SK-N-MC (cell line): ENCODE measurements around the gene GTPBP4.

Experiments used
- DNase-seq: peaks from one replicate; pipeline ENCODE4 v3.0.0-alpha.2; 2011; ENCODE audit warnings: low read depth, low spot score
- H3K27ac ChIP-seq: fragments of 200-600 bp; sonication (generic); 2 replicates; pipeline ENCODE4 v1.5.1; 2016; ENCODE audit warnings: mixed run types
- H3K36me3 ChIP-seq: fragments of 200-600 bp; sonication (generic); 2 replicates; pipeline ENCODE4 v1.6.1; 2017; ENCODE audit warnings: antibody characterized with exemption, low read length, mixed read lengths; ENCODE audit not compliant: insufficient read depth
- H3K4me3 ChIP-seq: fragments of 200-600 bp; sonication (generic); 2 replicates; pipeline ENCODE4 v1.5.1; 2016
- H3K9ac ChIP-seq: fragments of 200-600 bp; sonication (generic); 2 replicates; pipeline ENCODE4 v1.8.0; 2017; ENCODE audit warnings: mixed run types, mixed read lengths; ENCODE audit not compliant: insufficient read length
- H3K9me3 ChIP-seq: fragments of 200-600 bp; sonication (generic); 2 replicates; pipeline ENCODE4 v1.6.1; 2017; ENCODE audit warnings: low read depth, mild to moderate bottlenecking, antibody characterized with exemption, low read length, moderate library complexity, mixed read lengths
- EZH2 ChIP-seq: fragments of 200-600 bp; sonication (generic); IDR thresholded peaks from one replicate; pipeline ENCODE4 v1.6.1; 2017; ENCODE audit warnings: antibody characterized with exemption
- FOXP2 ChIP-seq: optimal IDR thresholded peaks from 2 replicates; pipeline ENCODE3; 2011; ENCODE audit warnings: mild to moderate bottlenecking, moderate library complexity; ENCODE audit not compliant: insufficient read depth; ENCODE audit errors: extremely low read length, control extremely low read depth
- POLR2AphosphoS5 ChIP-seq: IDR thresholded peaks from 2 replicates; pipeline ENCODE4 v1.6.1; 2012; ENCODE audit warnings: mild to moderate bottlenecking, low read depth, low read length, borderline replicate concordance

Gene GTPBP4

DNA sequence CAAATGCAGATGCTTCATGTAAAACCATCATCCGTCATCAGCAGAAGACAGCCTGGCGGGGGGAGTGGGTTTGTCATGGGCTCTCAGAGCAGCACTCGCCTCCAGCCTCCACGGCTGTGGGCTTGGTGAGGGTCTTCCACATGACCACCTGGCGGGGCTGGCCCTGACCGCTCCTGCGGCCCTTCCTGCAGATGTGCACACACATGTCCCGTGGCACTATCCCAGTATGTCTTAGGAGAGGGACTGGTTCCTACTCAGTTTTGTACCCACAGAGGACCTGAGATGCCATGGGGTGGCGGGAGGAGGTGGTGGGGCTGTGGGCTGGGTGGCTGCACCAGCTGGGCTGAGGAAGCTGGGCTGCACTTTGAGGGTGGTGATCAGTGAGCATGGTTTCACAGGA lies 32.7 kb downstream of the GTPBP4 start:
- no peak for DNase-seq
- TF ChIP-seq FOXP2 (no peak), EZH2 (no peak), POLR2AphosphoS5 (no peak)
- peaks cover 26% of the 10 kb centered on the region; the same call in 1 of the 2 replicates for H3K36me3 ChIP-seq

DNA sequence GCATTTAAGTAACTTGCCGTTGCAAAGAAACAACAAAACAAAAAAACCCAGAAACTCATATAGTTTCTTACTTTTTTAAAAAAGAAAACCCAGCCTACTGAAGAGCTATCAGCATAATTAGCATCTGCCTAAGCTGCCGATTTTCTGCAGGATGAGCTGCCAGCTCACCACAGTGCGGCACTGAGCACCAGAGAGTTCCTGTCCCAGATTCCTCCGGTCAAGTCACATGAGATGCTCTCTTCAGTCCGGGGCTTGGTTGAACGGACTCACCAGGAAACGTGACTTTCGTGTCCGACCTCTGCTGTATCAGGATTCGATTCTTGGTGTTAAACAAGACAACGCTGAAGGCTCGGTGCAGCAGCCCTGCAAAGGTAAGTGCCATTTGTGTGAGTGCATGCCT lies 34.2 kb downstream of the GTPBP4 start:
- Histone ChIP-seq H3K9me3 (no peaks in the 10 kb centered on the region), H3K36me3 (peaks cover 14% of the 10 kb centered on the region; the same call in 1 of the 2 replicates), H3K9ac (no peak overlapping the region), H3K4me3 (no peak overlapping the region), H3K27ac (no peak overlapping the region)
- DNase-seq = no peak
- TF ChIP-seq FOXP2 = no peak
- no peak for TF ChIP-seq EZH2
- TF ChIP-seq POLR2AphosphoS5 = no peak

More for the DNA sequence above, 32.7 kb downstream of the GTPBP4 start:
- Histone ChIP-seq H3K9ac (no peak overlapping the region), H3K9me3 (no peaks in the 10 kb centered on the region), H3K27ac (no peak overlapping the region), H3K4me3 (no peak overlapping the region)

- no peak overlapping the region for H3K4me3 ChIP-seq
- peaks cover 4% of the 10 kb centered on the region; the same call in 1 of the 2 replicates for H3K36me3 ChIP-seq
- TF ChIP-seq POLR2AphosphoS5 (no peak), FOXP2 (no peak), EZH2 (no peak)
- H3K27ac ChIP-seq = no peak overlapping the region
- no peak for DNase-seq
- no peak overlapping the region for H3K9ac ChIP-seq
- H3K9me3 ChIP-seq = no peaks in the 10 kb centered on the region
Measured at GRCh38 chr10:1024103-1024502, 35.9 kb downstream of the GTPBP4 start.

DNA sequence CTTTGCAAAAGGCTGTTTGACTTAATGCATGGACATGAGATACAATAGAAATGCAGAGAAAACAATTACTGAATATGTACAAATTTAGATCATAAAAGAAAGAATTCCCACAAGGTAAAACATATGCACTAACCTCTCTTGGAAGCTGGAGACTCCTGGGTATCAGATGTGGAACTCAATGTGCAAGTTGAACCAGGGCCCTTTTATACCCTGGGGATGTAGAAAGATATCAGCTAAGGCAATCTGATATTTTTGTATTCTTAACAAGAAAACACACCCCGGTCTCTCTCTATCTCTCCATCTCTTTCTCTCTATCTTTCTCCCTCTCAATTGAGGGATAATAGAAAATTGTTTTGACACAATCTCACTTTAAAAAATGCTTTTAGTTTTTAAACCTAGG lies 37.4 kb downstream of the GTPBP4 start, which contains the start of gene IDI2:
Gene IDI2 (minus strand): TSS at position 177 of the 400 bp plus-strand sequence. CDS start 1,136 bp downstream, outside the sequence.
- Histone ChIP-seq H3K27ac (no peak within 1 kb of the TSS), H3K4me3 (no peak within 1 kb of the TSS), H3K9me3 (no peaks in the 10 kb centered on the region), H3K9ac (no peak within 1 kb of the TSS), H3K36me3 (no peaks in the 10 kb centered on the region)
- no peak for DNase-seq
- TF ChIP-seq EZH2 (no peak), POLR2AphosphoS5 (no peak)

GRCh38 chr10:1026578-1026977 lies 38.3 kb downstream of the GTPBP4 start:
- Histone ChIP-seq H3K9me3 (no peaks in the 10 kb centered on the region), H3K4me3 (no peak overlapping the region), H3K36me3 (no peaks in the 10 kb centered on the region), H3K27ac (no peak overlapping the region), H3K9ac (no peak overlapping the region)
- DNase-seq = no peak
- TF ChIP-seq POLR2AphosphoS5 (no peak), EZH2 (no peak), FOXP2 (no peak)

DNA sequence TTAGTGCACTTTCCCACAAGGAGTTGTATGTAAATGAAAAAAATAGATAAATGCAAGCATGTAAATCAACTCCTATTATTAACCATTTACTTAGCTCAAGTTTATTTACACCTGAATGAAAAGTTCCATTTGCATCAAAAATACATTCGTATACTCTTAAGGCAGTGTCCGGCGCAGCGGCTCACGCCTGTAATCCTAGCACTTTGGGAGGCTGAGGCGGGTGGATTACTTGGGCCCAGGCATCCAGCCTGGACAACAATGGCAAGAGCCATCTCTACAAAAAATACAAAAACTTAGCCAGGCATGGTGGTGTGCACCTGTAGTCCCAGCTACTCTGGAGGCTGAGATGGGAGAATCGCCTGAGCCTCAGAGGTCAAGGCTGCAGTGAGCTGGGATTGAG lies 41.6 kb downstream of the GTPBP4 start:
- DNase-seq = no peak
- Histone ChIP-seq H3K27ac (no peak overlapping the region), H3K9ac (no peak overlapping the region), H3K36me3 (no peaks in the 10 kb centered on the region), H3K9me3 (no peaks in the 10 kb centered on the region), H3K4me3 (no peak overlapping the region)
- no peak for TF ChIP-seq POLR2AphosphoS5
- TF ChIP-seq EZH2 = no peak
- TF ChIP-seq FOXP2 = no peak

DNA sequence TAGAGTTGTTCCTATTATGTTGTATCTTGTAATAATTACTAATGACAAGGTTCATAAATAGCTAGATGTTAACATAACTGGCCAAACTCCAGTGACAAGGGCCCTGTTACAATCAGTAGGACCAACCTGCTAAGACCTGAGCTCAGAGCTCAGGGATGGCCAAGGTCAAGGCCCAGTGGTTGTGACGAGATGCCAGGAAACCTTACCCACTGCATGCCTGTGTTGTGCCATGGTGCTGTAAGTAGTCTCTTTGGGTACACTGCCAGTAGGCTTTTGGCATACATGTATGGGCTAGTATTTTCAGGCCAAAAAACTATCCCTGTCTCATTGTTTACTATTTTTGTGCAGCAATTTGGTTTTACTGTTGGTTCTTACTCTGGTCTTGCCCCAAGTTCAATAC lies 45.4 kb downstream of the GTPBP4 start:
- DNase-seq = no peak
- no peaks in the 10 kb centered on the region for H3K36me3 ChIP-seq
- H3K4me3 ChIP-seq = no peak overlapping the region
- no peaks in the 10 kb centered on the region for H3K9me3 ChIP-seq
- H3K27ac ChIP-seq = no peak overlapping the region
- no peak overlapping the region for H3K9ac ChIP-seq
- no peak for TF ChIP-seq FOXP2
- TF ChIP-seq POLR2AphosphoS5 = no peak
- TF ChIP-seq EZH2 = no peak

- peaks cover 4% of the 10 kb centered on the region; the same call in 1 of the 2 replicates for H3K36me3 ChIP-seq
- no peak overlapping the region for H3K4me3 ChIP-seq
- H3K27ac ChIP-seq = no peak overlapping the region
- TF ChIP-seq EZH2 (no peak), FOXP2 (no peak), POLR2AphosphoS5 (no peak)
- no peak for DNase-seq
- H3K9me3 ChIP-seq = no peaks in the 10 kb centered on the region
- H3K9ac ChIP-seq = no peak overlapping the region
Measured at GRCh38 chr10:1034758-1035157, 46.5 kb downstream of the GTPBP4 start.

GRCh38 chr10:1035201-1035600 lies 47.0 kb downstream of the GTPBP4 start:
- Histone ChIP-seq H3K27ac (no peak overlapping the region), H3K36me3 (peaks cover 8% of the 10 kb centered on the region), H3K9ac (no peak overlapping the region), H3K4me3 (no peak overlapping the region), H3K9me3 (no peaks in the 10 kb centered on the region)
- TF ChIP-seq FOXP2 (no peak), EZH2 (no peak), POLR2AphosphoS5 (no peak)
- DNase-seq = no peak

DNA sequence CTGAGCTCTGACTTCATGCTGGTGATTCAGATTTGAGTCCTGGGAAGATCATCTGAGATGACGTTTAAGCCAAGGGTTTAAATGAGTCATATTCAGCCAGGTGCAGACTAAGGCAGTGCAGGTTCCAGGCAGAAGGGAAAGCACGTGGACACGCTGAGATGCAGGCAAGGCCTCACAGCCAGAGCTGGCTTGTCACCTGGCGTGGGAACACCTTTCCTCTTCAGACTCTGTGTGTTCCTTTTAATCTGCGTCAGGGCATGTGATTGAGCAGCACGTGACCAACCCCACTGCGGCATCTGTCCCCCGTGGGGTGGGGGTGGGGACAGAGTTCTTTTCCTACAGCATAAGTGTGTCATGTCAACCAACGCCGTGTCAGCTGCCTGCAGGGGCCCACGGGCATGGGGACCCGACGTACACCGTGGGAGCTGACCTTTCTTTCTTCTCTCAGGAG lies 48.1 kb downstream of the GTPBP4 start:
- no peak for DNase-seq
- Histone ChIP-seq H3K4me3 (no peak overlapping the region), H3K36me3 (peaks cover 19% of the 10 kb centered on the region), H3K9ac (no peak overlapping the region), H3K9me3 (no peaks in the 10 kb centered on the region), H3K27ac (no peak overlapping the region)
- TF ChIP-seq FOXP2 (no peak), EZH2 (no peak), POLR2AphosphoS5 (no peak)
